ENCODE data around the gene FKBP6. TPM values are rescaled to one million over a fixed set of nuclear protein-coding genes. Genes with fewer than 3 reads are reported as not detected.
A peak's percentile ranks its signal among the peaks of the same experiment; 100 is the strongest.
"Not testable (repeated sequence)": the region's sequence is repeated elsewhere in the genome, so short reads cannot be mapped to it uniquely, and the experiment has no call there.

Gene FKBP6
- total RNA-seq, 4 donors from 2014 or later: not detected

GRCh38 chr7:73395538-73396503 is 67.9 kb downstream of the FKBP6 start:
- WGBS, 2 donors: 63 to 75% methylated on average over 10 to 12 of the region's 21 CpGs
- Histone ChIP-seq H3K27me3 (peaks cover 0 to 11% (median 0%) of the 10 kb centered on the region in 4 donors), H3K36me3 (no peaks in the 10 kb centered on the region), H3K9me3 (peaks cover 0 to 5% (median 0%) of the 10 kb centered on the region in 3 donors), H3K4me1 (no peaks in the 10 kb centered on the region), H3K27ac (no peak overlapping the region), H3K4me3 (no peak overlapping the region)
- DNase-seq: no peak
- no peak for TF ChIP-seq POLR2A (IDR thresholded peaks at IDR 0.05)
- TF ChIP-seq, protein P1, sequence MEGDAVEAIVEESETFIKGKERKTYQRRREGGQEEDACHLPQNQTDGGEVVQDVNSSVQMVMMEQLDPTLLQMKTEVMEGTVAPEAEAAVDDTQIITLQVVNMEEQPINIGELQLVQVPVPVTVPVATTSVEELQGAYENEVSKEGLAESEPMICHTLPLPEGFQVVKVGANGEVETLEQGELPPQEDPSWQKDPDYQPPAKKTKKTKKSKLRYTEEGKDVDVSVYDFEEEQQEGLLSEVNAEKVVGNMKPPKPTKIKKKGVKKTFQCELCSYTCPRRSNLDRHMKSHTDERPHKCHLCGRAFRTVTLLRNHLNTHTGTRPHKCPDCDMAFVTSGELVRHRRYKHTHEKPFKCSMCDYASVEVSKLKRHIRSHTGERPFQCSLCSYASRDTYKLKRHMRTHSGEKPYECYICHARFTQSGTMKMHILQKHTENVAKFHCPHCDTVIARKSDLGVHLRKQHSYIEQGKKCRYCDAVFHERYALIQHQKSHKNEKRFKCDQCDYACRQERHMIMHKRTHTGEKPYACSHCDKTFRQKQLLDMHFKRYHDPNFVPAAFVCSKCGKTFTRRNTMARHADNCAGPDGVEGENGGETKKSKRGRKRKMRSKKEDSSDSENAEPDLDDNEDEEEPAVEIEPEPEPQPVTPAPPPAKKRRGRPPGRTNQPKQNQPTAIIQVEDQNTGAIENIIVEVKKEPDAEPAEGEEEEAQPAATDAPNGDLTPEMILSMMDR (IDR thresholded peaks at IDR 0.05): no peak
- intact Hi-C loops (cut with DNase I): no loop called here

- H3K4me3 ChIP-seq: no peak overlapping the region
- H3K27me3 ChIP-seq: no peaks in the 10 kb centered on the region
- no peak overlapping the region for H3K27ac ChIP-seq
- no peak for DNase-seq
- H3K9me3 ChIP-seq: no peaks in the 10 kb centered on the region
- H3K4me1 ChIP-seq: no peaks in the 10 kb centered on the region
- 36 to 47% methylated on average over 8 to 9 of the region's 14 CpGs for WGBS, 2 donors
- H3K36me3 ChIP-seq: no peaks in the 10 kb centered on the region
- intact Hi-C loops (cut with DNase I): no loop called here
- TF ChIP-seq, protein P1 (IDR thresholded peaks at IDR 0.05): no peak
- TF ChIP-seq POLR2A (IDR thresholded peaks at IDR 0.05): no peak
Observed at GRCh38 chr7:73397521-73398281, 69.7 kb downstream of the FKBP6 start.

GRCh38 chr7:73399185-73400050 is 71.5 kb downstream of the FKBP6 start:
- 42 to 61% methylated on average over 17 to 19 of the region's 19 CpGs for WGBS, 2 donors
- intact Hi-C loops (cut with DNase I): not testable (repeated sequence)

GRCh38 chr7:73404860-73405259 is 76.9 kb downstream of the FKBP6 start:
- DNase-seq; H3K27me3 ChIP-seq; intact Hi-C loops (cut with DNase I); H3K4me1 ChIP-seq; H3K4me3 ChIP-seq; H3K9me3 ChIP-seq; H3K27ac ChIP-seq; H3K36me3 ChIP-seq: not testable (repeated sequence)
- 80 to 93% methylated on average over 1 to 2 of the region's 3 CpGs for WGBS, 2 donors

More at GRCh38 chr7:73399185-73400050, 71.5 kb downstream of the FKBP6 start:
- not testable (repeated sequence) for DNase-seq, H3K4me1 ChIP-seq, H3K9me3 ChIP-seq, H3K36me3 ChIP-seq, H3K27me3 ChIP-seq, H3K27ac ChIP-seq
- H3K4me3 ChIP-seq: peak overlapping the region in 2 of 4 donors; percentile 21 to 58

Small RNA genes lying within 50 kb of the gene (small RNA-seq; reads per million reads assigned to genes)
- 0 reads per million in 4 donors for gene RF00019
- 0 reads per million in 4 donors for gene RNU6-1080P

Other genes starting within 250 kb of the FKBP6 start
- not detected for gene SPDYE9, start 242.1 kb upstream of the FKBP6 start, total RNA-seq
- gene NSUN5, start 19.3 kb upstream of the FKBP6 start, total RNA-seq: 10 to 100 TPM; 14.9 to 27.3 (median 21.1) TPM
- under 1 TPM in 1 of 4 donors, not detected in 3; 0.19 TPM for gene TRIM50, start 79 bp upstream of the FKBP6 start, total RNA-seq
- gene FZD9, start 105.6 kb downstream of the FKBP6 start, total RNA-seq: 1 to 10 TPM in 1 of 4 donors, under 1 TPM in 2, not detected in 1; 0.09 to 1.3 (median 0.61) TPM
- 10 to 100 TPM; 18.8 to 40.4 (median 27.4) TPM for gene BAZ1B, start 194.1 kb downstream of the FKBP6 start, total RNA-seq
- 10 to 100 TPM; 39.8 to 55.3 (median 43.0) TPM for gene BCL7B, start 229.5 kb downstream of the FKBP6 start, total RNA-seq